HL-60/S4 (cell line): Measurements from ENCODE around the gene PAX8.

ENCODE experiments used
- in situ Hi-C: fragments of 300-500 bp; cut with MboI; formaldehyde crosslinking; loops from 2 replicates; pipeline ENCODE4 v1.14.3; 2022; ENCODE audit warnings: low sequenced_read_pairs

The PAX8 gene

DNA sequence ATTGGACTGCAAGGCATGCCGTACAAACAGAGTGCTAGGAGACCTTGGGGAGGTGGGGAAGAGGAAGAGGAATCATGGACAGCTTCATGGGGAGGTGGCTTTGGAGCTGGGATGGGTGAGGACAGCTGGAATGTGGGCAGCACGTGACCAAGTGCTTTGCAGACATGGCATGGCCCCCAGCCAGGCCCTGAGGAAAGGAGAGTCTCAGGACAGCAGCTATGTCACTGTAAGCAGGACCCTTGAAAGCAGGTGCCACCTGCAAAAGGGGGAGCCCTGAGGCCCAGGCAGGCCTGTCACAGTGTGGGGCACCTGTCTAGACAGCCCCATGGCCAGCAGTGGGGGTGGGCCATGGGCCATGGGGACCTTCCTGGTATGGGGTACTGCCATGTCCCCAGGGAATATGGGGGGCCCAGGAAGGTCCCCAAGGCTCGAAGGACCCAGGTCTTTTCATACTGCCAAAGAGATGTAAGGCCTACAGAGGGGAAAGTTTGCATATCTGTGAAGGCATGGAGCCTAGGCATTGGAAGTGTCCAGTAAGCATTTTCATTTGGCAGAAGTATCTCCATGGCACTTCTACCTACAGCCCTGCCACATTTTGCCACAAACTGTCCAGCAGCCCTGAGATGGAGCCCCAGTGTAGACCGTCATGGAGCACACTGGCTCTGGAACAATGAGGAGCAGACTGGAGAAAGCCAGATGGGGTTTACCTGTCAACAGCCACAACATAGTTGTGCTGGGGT is 9.9 kb downstream of the PAX8 start:
- in situ Hi-C loops, result no loop called here

DNA sequence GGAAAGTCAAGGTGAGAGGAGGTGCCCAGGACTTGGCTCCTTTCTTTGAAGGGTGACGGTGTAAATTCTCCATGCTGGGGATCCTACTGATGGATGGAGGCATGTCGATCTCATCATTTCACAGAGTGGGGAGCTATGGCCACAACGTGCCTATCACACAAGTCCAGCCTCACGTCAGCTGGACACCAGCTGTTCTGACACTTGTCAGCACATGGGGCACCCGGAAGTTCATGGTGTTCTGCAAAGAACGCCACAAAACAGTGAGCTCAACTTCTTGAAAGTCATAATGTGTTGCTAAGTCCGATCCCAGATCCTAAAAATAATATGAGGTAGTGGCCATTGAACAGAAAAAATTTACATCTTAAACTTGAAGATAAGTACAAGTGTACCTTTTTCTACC is 12.3 kb downstream of the PAX8 start:
- in situ Hi-C loops, result no loop called here

DNA sequence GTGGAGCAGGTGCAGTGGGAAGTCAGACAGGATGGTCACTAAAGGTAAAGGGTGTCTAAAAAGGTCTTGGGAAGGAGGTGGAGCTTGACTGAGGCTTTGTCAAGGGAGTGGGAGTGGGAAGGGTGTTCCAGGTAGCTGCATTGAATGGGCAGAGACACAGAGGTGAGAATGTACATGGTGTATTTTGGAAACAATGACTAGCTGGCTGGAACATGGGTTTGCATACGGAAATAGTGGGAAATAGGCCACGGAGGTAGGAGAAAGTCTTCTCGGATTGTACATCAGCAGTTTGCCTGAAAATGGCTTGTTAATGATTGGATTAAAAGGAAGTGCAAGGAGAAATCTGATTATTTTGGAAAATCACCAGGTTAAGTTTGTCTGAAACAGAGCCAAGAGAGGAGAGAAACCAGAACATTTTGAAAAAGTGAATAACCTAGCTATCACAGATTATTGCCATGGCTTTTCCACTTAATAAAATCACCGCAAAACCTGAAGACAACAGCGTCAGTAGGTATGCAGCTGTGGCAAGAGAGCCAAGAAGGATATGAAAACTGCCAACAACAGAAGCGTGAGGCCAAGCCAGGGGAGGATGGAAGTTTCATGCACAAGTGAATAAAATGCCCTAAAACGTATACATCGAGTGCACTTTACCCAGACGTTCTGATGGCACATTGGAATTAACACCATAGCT is 13.9 kb downstream of the PAX8 start:
- in situ Hi-C loops, result no loop called here

DNA sequence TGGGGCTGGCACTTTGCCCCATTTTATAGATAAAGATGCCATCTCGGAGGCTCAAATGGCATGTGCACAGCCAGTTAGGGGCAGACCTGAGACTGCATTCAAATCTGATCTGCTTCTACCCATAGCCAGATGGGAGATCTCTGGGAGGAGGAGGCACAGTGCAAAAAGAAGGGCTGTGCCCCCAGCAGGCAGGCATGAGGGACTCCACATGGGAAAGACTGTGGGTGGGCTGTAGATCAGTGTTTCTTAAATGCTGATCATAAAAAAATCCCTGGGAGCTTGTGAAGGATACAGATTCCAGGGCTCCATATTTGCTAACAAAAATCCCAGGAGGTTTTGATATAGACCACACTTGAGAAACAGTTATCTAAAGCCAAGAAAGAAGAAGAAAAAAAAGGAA is 15.2 kb downstream of the PAX8 start:
- in situ Hi-C loops, result no loop called here

DNA sequence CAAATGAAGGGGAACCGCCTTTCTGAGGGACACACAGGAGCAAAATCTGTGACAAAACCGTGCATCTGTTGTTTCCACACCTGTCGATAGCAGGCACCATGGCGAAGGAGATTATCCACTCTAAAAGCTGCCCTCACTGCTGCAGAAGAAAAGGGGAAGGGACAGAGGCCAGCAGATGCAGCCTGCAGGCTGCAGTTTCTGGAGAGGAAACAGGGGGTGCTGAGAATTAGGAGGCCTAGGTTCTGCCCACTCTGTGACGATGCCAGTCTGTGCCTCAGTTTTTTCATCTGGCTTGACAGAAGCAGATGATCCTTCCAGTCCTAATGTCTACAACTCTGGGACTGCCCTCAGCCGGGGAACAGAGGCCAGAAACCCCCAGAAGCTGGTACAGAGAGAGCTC is 17.7 kb downstream of the PAX8 start:
- in situ Hi-C loops, result no loop called here

DNA sequence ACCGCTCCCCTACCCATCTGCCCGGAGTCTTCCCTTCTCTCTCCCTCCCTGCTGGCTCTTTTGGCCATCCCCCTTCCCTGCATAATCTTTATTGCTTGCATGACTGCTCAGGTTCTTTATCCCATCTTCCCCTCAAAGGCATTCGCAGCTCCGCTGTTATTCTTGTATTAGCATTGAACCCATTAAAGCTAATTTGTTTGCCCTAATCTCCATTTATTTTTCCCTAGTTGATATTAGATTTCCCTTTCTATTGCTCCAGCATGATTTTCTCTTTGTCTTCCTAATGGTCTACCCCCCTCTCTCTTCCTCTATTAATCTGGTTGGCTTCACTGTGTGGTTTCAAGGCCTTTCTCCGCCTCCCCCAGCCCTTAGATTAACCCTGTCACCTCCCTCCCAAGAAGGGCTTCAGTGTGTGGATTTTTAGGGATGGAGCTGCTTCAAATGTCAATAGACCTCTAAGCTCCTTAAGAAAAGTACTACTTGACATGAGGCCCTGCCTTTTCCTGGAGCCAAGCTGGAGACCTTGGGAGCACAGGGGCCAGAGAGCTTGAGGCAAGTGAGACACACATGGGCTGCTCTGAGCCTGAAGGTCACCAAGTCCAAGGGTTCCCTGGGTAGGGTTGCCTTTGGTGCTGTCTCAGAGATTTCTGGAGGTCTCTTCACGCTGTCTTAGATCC is 20.1 kb downstream of the PAX8 start:
- in situ Hi-C loops, result no loop called here

DNA sequence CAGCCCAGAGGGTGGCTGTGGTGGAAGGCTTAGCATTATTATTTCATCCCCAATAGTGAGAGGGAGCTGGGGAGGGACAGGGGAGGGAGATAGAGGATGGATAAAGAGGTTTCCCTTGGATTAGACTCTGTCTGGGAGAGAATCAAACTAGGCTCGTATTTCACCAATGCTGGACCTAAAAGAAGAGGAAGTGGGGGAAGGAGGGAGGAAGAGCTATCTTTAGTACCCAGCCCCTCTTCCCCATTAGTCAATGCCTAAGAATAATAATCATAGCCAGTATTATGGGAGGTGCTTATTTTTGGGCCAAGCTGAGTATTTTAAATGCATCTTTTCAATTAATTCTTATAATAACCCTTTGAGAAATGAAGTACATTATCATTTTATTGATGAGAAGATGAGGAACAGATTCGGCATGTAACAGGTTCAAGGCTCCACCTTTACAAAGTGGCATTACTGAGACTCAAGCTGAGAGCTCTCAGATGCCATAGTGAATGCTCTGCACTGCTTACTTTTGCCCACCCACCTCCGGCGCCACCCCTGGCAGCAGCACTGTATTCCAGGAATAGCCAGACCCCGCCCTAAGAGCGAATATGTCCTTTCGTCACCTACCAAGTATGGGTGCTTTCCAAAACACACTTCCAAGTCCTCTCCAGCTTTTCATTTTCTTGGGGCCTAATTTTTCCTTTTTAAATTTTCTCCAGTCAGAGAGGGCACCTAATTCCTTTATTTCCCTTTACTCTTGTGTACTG is 21.0 kb downstream of the PAX8 start:
- in situ Hi-C loops, result no loop called here

DNA sequence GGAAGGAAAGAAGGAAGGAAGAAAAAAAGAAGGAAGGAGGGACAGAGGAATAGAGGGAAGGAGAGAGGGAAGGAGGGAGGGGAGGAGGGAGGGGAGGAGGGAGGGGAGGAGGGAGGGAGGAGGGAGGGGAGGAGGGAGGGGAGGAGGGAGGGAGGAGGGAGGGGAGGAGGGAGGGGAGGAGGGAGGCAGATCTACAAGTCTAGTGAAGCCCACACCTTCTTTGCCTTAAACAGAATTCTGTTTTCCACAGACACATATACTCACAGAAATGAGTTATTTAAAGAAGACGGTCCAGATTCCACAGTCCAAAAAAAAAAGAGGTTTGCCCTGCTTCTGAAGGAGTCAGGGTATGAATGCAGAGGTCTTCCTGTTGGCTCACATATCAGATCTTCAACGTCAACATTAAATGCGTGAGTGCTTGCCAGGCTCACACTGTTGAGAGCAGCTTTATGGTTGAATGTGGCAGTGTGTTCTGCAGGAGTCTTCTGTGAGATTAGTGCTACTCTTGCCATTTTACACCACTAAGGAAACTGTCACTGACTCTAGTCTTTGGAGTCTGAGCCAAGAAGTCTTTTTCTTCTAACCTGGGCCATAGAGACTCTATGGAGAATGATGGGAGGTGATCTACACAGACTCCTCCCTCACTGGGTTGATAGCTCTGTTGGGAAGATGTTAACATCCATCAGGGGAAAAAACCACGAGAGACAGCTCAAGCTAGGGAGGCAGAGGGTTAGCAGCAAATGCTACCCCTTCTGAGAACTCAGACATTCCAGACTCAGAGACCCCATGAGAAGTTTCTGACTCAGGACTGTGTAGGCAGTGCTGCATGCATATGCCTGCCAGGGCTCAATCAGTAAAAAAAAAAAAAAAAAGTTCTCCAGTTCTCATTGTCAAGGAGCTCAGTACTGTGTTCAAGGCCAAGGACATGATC is 23.3 kb downstream of the PAX8 start:
- in situ Hi-C loops, result no loop called here

DNA sequence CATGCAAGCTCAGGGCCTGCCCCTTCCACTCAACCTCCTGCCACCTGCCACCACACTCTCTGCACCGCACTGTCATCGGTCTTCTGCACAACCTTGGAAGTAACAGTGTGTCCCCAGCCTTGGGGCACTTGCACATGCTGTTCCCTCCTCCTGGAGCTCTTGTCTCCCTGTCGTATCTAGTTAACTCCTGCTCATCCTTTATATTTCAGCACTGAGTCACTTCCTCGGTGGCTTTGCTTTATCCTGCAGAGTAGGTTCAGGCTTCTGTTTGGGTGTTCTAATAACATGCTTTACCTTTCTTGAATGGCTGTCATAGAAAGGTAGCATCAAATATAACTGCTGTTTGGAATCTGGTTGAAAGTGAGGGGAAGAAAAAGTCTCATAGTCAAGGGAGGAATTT is 25.3 kb downstream of the PAX8 start:
- in situ Hi-C loops, result no loop called here

DNA sequence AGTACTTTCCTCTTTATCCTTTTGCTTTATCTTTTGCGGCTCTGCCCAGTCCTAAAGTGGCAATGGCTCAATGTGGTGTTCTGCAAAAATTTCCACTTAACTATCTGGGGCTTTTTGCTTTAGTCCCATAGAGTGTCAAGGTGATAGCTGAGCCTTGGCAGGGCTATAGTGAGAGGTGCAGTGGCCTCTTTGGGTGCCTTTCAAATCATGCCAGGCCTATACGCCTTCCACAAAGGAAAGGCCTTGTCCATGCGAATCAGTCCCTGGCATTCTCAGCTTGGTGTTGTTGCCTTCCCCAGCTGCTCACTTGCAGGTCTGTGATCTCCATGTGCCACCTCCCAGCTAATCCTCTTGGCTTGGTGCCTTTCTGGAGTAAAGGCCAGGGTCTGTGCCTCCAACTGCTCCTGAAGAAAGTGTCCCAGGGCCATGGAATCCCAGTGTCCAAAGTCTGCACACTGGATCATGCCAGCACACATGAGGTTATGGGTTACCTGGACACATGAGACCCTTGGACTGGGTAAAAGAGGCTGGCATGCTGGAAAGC is 26.6 kb downstream of the PAX8 start:
- in situ Hi-C loops, result no loop called here

DNA sequence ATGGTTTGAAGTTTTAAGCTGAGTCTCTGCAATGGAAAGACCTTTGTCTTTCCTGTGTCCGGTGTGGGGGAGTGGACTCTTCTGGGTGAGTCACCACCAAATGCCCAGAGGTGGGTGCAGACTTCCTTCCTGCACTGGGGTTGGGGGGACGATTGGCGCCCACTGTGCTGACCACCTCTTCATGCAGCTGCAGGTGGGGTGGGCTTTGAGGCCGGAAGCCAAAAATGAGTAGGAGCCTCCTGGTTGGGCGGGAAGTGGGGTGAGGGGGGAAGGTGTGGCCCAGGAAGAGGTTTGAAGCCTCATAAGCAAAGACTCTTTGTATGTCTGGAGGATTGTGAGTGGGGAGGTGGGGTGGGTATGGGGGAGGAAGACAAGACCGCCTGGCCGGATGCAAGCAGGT is 27.6 kb downstream of the PAX8 start:
- in situ Hi-C loops, result no loop called here

DNA sequence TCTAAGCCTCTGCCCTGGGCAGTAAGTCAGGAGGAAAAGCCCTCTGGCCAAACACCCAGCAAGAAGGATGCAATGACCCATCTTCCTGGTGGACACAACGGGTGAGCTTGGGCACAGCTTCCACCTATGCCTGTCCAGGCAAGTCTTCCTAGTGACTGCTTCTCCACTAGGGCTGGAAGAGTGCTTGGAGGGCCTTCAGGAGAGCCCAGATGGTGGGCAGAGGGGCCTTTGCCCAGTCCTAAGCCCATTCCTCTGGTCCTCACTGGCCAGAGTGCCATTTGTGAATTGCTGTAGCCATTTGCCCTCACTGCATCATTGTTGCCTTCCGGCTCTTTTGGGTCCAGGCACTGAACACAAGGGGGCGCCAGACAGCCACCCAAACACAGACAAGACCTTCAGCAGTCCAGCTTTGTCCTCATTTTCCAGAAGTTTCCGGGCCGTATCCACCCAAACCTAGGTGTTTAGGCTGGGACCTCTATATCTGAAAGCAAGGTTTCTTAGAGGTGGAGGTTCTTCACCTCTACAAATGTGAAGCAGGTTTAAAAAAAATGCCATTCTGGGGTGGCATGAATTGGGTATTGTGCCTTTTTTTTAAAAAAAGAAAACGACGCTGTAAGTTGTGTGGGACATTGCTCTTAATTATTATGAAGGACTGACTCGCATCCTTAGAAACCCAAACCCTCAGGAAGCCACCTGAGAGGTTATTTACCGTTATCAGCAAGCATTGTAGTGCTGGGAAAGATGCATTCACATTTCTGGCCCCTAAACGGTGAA is 29.5 kb downstream of the PAX8 start:
- in situ Hi-C loops, result loop anchor here (10.0 kb wide), 1 partner anchor 126 kb away; no protein-coding TSS in a partner anchor

DNA sequence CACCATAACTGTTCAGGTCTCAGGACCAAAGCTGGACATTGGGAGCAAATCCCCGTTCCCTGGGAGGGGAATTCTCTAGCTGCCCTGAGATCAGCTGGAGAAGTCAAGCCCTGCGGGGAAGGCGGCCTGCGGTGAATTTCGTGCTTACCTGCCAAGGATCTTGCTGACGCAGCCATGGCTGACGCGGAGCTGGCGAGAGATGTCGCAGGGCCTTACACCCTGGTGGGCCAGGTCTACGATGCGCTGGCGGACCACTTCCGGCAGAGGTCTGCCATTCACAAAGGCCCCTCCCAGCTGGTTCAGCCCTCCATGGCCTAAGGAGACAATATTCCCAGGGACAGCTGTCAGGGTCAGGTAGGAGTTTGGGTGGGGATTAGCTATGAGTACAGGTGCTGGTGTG is 32.1 kb downstream of the PAX8 start:
- in situ Hi-C loops, result loop anchor here (10.0 kb wide), 1 partner anchor 128 kb away; no protein-coding TSS in a partner anchor

DNA sequence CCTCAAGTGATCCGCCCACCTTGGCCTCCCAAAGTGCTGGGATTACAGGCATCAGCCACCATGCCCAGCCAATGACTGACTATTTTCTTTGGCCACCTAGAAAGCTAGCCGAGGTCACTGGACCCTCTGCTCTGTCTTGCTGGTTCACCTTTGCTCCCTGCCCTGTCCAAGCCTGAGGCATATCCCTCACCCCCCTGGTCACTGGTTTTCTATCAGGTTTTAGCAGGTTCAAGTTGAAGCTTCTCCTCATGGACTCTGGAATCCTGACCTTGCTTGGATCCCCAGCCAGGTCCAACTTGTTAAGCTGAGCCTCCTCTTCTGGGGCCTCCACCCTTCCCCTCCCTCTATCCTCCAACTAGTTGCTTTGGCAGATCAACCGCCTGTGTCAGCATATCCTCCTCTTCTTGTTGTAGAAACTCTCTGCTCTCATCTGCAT is 33.4 kb downstream of the PAX8 start:
- in situ Hi-C loops, result loop anchor here (10.0 kb wide), 1 partner anchor 130 kb away; no protein-coding TSS in a partner anchor

DNA sequence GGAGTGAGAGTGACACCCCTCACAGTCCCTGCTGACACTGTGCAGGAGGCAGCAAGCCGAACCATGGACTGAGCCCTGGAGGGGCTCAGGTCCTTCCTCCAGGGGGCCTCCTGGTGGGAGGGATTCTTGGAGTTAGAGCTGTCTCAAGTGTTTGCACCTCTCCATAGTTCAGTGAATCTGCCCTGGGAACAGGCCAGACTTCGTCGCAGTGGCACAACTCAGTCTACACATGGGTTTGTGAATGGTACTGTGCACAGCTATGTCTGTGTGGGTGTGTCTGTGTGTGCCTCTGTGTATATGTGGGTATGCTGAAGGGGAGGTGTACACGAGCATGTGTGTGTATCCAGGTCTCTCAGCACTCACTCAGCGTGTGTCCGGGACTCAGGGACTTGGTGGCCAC is 36.4 kb downstream of the PAX8 start:
- in situ Hi-C loops, result loop anchor here (10.0 kb wide), 1 partner anchor 132 kb away; no protein-coding TSS in a partner anchor

DNA sequence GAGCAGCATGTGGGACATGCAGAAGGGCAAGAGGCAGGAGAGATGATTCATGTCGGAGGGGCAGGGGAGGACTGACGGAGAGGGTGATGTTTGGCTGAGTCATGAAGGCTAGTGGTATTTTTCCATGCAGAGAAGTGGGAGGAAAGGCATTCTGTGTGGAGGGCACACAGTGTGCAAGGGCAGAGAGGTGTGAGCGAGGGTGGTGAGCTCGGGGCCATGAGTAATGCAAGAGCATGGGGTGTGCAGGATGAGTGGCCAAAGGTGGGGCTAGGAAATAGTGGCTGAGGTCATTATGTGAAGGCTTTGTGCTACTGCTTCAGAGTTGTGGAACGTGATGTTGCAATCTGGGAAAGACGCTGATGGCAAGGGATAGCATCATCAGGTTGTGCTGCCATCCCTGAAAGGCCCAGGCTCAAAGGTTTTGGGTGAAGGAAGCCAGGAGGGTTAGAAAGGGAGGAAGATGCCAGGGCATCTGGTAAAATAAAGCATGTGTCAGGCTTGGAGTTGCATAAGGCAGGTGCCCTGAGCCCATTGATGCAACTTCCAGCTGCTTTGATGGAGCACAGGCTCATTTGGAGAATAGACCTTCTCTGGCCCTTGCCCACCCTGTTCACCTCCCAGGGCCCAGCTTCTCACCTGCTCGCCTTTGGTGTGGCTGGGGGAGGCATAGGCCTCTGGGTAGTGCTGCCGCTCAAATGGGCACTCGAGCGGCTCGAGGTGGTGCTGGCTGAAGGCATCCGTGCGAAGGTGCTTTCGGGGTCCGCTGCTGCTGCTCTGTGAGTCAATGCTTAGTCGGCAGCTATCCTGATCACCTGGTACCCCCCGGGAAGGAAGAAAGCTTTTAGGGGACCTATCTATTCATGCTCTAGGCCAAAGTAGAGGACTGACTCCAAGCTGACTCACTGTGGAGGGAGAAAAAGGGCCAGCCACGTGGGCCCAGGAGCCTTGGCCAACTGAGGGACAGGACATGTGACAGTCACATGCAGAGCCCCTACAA is 37.5 kb downstream of the PAX8 start:
- in situ Hi-C loops, result loop anchor here (10.0 kb wide), 1 partner anchor 134 kb away; no protein-coding TSS in a partner anchor

DNA sequence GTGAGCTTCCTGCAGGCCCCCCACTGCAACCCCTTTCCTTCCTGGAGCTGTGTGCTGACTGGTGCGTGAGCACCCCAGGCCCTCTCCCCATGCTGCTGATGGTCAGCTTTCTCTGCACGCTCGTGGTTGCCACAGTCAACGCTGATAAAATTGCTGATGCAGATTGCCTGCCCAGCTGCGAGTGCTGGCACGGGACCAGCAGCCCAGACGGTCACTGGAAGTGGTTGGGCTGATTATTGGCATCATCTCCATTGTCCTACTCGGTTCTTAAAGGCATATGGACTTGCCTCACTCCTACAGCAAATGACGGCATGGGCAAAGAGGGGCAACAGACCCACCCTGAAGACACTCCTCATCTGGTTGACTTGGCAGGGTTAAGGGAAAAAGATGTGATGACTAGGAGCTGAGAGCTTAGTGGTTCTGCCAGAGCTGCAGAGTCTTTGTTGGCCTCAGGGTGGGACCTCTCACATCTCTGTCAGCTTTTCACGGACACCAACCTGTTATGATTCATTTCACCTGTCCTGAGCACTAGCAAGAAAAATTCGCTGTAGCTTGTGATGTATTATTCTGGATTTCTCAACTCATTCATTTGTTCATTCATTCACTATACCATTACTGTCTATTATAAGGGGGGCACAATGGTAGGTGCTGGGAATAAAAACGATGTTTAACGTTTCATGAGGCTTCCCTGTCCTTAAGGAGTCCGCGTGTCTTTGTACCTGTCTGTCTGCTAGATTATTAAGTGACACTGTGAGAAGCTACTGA is 38.4 kb downstream of the PAX8 start:
- in situ Hi-C loops, result loop anchor here (10.0 kb wide), 1 partner anchor 134 kb away; no protein-coding TSS in a partner anchor
